Cardiac muscle cell (in vitro differentiated cells and primary cell): ENCODE measurements around the gene ARMS2. TPM values are rescaled to one million over a fixed set of nuclear protein-coding genes. Genes with fewer than 3 reads are reported as not detected.

Experiments
- DNase-seq, 2 donors: peaks; one replicate each; pipeline versions ENCODE4 v3.0.0 to v3.0.0-alpha.2; 2010 to 2017; ENCODE audit warnings: low read depth in 1 of 2, low spot score in 1 of 2
- H3K27ac ChIP-seq: fragments of 200-600 bp; sonication (generic); 2 replicates; pipeline ENCODE4 v1.5.1; 2016
- H3K27me3 ChIP-seq: fragments of 200-600 bp; sonication (generic); 2 replicates; pipeline ENCODE4 v1.6.0; 2016; ENCODE audit warnings: control low read depth
- H3K36me3 ChIP-seq: fragments of 200-600 bp; sonication (generic); 2 replicates; pipeline ENCODE4 v1.5.1; 2016; ENCODE audit warnings: control low read depth
- H3K4me1 ChIP-seq: fragments of 200-600 bp; sonication (generic); 2 replicates; pipeline ENCODE4 v1.8.1; 2017; ENCODE audit warnings: low read depth, mild to moderate bottlenecking, mixed run types
- H3K4me3 ChIP-seq: fragments of 200-600 bp; sonication (generic); 2 replicates; pipeline ENCODE4 v1.5.1; 2016; ENCODE audit warnings: mild to moderate bottlenecking
- H3K9me3 ChIP-seq: fragments of 200-600 bp; sonication (generic); 2 replicates; pipeline ENCODE4 v1.5.1; 2017; ENCODE audit warnings: low read depth, mild to moderate bottlenecking, control low read depth
- CTCF ChIP-seq: IDR thresholded peaks from 2 replicates; pipeline ENCODE4 v1.5.1; 2012; ENCODE audit warnings: low read depth, mild to moderate bottlenecking, low read length
- polyA plus RNA-seq: library from polyadenylated mRNA; unstranded; fragments of >200 nt; fragmentation: Nextera tagmentation; extraction: Ambion mirVana; gene quantifications from 2 replicates; pipeline ENCODE4 v1.2.1, GENCODE V29; 2016
- total RNA-seq: library from RNA; depleted of rRNA; stranded (reverse); fragments of >200 nt; gene quantifications from 2 replicates; pipeline ENCODE4 v1.2.3, GENCODE V29; 2016

Gene ARMS2
- total and polyA plus RNA-seq, 2 experiments from 2014 or later: not detected

GRCh38 chr10:122459561-122460273 lies 5.3 kb downstream of the ARMS2 start:
- Histone ChIP-seq H3K27ac (no peak overlapping the region), H3K9me3 (no peaks in the 10 kb centered on the region), H3K4me3 (no peak overlapping the region), H3K27me3 (no peaks in the 10 kb centered on the region), H3K4me1 (peaks cover 5% of the 10 kb centered on the region), H3K36me3 (no peaks in the 10 kb centered on the region)
- no peak for TF ChIP-seq CTCF
- peak in 1 of 2 donors; percentile 88 for DNase-seq

- no peaks in the 10 kb centered on the region for H3K9me3 ChIP-seq
- peak overlapping the region; percentile 47 for H3K4me3 ChIP-seq
- DNase-seq: peak in 1 of 2 donors; percentile 44
- TF ChIP-seq CTCF: no peak
- peaks cover 5% of the 10 kb centered on the region for H3K4me1 ChIP-seq
- H3K27me3 ChIP-seq: no peaks in the 10 kb centered on the region
- H3K36me3 ChIP-seq: no peaks in the 10 kb centered on the region
- H3K27ac ChIP-seq: no peak overlapping the region
Observed at GRCh38 chr10:122460891-122461293, 6.4 kb downstream of the ARMS2 start.

- Histone ChIP-seq H3K9me3 (no peaks in the 10 kb centered on the region), H3K4me3 (peak within 1 kb of the TSS; percentile 47), H3K36me3 (no peaks in the 10 kb centered on the region), H3K27me3 (no peaks in the 10 kb centered on the region), H3K27ac (no peak within 1 kb of the TSS), H3K4me1 (peaks cover 5% of the 10 kb centered on the region)
- peak; percentile 80 to 91 for DNase-seq
- no peak for TF ChIP-seq CTCF
Observed at GRCh38 chr10:122461367-122461728, 6.9 kb downstream of the ARMS2 start, which contains the start of gene HTRA1. Gene HTRA1, plus strand, starts transcription at chr10:122461553. Its CDS starts 100 bp downstream, at chr10:122461653.

- Histone ChIP-seq H3K9me3 (no peaks in the 10 kb centered on the region), H3K27ac (no peak overlapping the region), H3K27me3 (no peaks in the 10 kb centered on the region), H3K4me1 (peaks cover 7% of the 10 kb centered on the region), H3K4me3 (peak overlapping the region; percentile 47), H3K36me3 (no peaks in the 10 kb centered on the region)
- peak in 1 of 2 donors; percentile 58 for DNase-seq
- no peak for TF ChIP-seq CTCF
Observed at GRCh38 chr10:122461729-122462532, 7.5 kb downstream of the ARMS2 start.

- H3K27ac ChIP-seq: no peak overlapping the region
- H3K36me3 ChIP-seq: no peaks in the 10 kb centered on the region
- no peaks in the 10 kb centered on the region for H3K27me3 ChIP-seq
- peak overlapping the region; percentile 47 for H3K4me3 ChIP-seq
- peak; percentile 35 to 52 for DNase-seq
- H3K9me3 ChIP-seq: no peaks in the 10 kb centered on the region
- peaks cover 9% of the 10 kb centered on the region for H3K4me1 ChIP-seq
- TF ChIP-seq CTCF: no peak
Observed at GRCh38 chr10:122462533-122463465, 8.3 kb downstream of the ARMS2 start.
